ENCODE measurements around the gene WWOX. TPM values are rescaled to one million over a fixed set of nuclear protein-coding genes. Genes with fewer than 3 reads are reported as not detected.

The WWOX gene
- total and polyA plus RNA-seq, 2 of the 4 experiments (the other 2 are of a cell fraction), result 2.7 to 5.4 TPM

DNA sequence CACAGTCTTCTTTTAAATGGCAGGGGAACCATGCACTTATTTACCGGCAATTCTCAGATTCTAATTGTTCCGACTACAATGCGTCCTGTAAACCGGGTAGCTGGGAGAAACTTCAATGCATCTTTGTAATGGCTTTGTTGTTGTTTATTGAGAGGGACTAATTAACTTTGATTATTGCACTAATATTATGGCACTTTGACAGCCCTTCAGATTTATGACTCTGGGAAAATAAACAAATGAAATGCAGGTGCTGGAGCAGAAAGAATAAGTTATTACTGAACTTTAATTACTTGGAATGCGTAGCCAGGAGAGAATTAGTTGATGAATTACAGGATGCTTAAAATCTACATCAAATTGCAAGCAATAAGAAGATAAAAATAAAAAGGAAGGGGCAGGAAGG lies 77.0 kb downstream of the WWOX start:
- H3K9ac ChIP-seq (ENCODE audit: low read depth, low read length), result no peak overlapping the region
- H3K4ac ChIP-seq (ENCODE audit: low read depth, low read length), result no peak overlapping the region
- no peak for DNase-seq
- WGBS, 2 experiments (ENCODE audit: extremely low coverage in 2 of 2, insufficient read length in 1 of 2), result no CpG with 5 or more reads among the region's 5 CpGs
- no peak overlapping the region for H2BK20ac ChIP-seq (ENCODE audit: low read depth, low read length)
- H3K27ac ChIP-seq (ENCODE audit: insufficient read depth, low read length), result no peak overlapping the region
- no peak overlapping the region for H2AK5ac ChIP-seq (ENCODE audit: low read depth, low read length)
- no peak overlapping the region for H2BK5ac ChIP-seq (ENCODE audit: low read depth, low read length, poor library complexity, severe bottlenecking)
- H3K56ac ChIP-seq (ENCODE audit: extremely low read depth, insufficient read depth, low read length), result no peak overlapping the region
- intact Hi-C loops (cut with micrococcal nuclease), result no loop called here
- no peak for ATAC-seq (ENCODE audit: low read depth)
- no peak overlapping the region for H2BK120ac ChIP-seq (ENCODE audit: low read depth, low read length)
- in situ Hi-C loops (cut with MboI; ENCODE audit: low sequenced_read_pairs), result no loop called here
- no peak overlapping the region for H3K23ac ChIP-seq (ENCODE audit: low read depth, low read length)
- peaks cover 4% of the 10 kb centered on the region; the same call in 1 of the 2 replicates for H3K9me3 ChIP-seq (ENCODE audit: control insufficient read depth, insufficient read depth, low read length)
- peaks cover 2% of the 10 kb centered on the region; the same call in 1 of the 2 replicates for H3K4me1 ChIP-seq (ENCODE audit: control insufficient read depth, insufficient read depth, low read length)
- H4K5ac ChIP-seq (ENCODE audit: low read depth, low read length), result no peak overlapping the region
- no peak overlapping the region for H3K4me3 ChIP-seq (ENCODE audit: insufficient read depth, low read depth, low read length)
- no peaks in the 10 kb centered on the region for H4K20me1 ChIP-seq (ENCODE audit: insufficient read depth, low read length)
- no peaks in the 10 kb centered on the region for H3K79me1 ChIP-seq (ENCODE audit: low read depth in 1 of 2, low read length in 2 of 2)
- H3K14ac ChIP-seq (replicated peaks; ENCODE audit: low read depth, low read length), result no peak overlapping the region
- H2AFZ ChIP-seq (replicated peaks; ENCODE audit: low read length, poor library complexity), result no peak overlapping the region
- no peak overlapping the region for H4K91ac ChIP-seq (ENCODE audit: insufficient read depth, low read depth, low read length)
- H3K36me3 ChIP-seq (ENCODE audit: control insufficient read depth, insufficient read depth, low read length), result no peaks in the 10 kb centered on the region
- H2AK9ac ChIP-seq (replicated peaks; ENCODE audit: low read depth, low read length, poor library complexity), result no peak overlapping the region
- H3K27me3 ChIP-seq (ENCODE audit: control insufficient read depth, insufficient read depth, low read length), result no peaks in the 10 kb centered on the region; the same call in 1 of the 2 replicates
- TF ChIP-seq RCOR1 (IDR thresholded peaks at IDR 0.05; ENCODE audit: insufficient replicate concordance, low read length), result no peak
- TF ChIP-seq CHD1 (IDR thresholded peaks at IDR 0.05; ENCODE audit: low read depth, low read length), result no peak
- TF ChIP-seq NFE2L2 (IDR thresholded peaks at IDR 0.05; ENCODE audit: low read depth, low read length), result no peak
- TF ChIP-seq, protein P1, sequence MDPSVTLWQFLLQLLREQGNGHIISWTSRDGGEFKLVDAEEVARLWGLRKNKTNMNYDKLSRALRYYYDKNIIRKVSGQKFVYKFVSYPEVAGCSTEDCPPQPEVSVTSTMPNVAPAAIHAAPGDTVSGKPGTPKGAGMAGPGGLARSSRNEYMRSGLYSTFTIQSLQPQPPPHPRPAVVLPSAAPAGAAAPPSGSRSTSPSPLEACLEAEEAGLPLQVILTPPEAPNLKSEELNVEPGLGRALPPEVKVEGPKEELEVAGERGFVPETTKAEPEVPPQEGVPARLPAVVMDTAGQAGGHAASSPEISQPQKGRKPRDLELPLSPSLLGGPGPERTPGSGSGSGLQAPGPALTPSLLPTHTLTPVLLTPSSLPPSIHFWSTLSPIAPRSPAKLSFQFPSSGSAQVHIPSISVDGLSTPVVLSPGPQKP (IDR thresholded peaks at IDR 0.05; ENCODE audit: borderline replicate concordance, low read depth, low read length), result no peak
- no peak for TF ChIP-seq RFX5 (IDR thresholded peaks at IDR 0.05; ENCODE audit: low read depth, low read length)
- TF ChIP-seq SMC3 (IDR thresholded peaks at IDR 0.05; ENCODE audit: low read depth, low read length), result no peak
- no peak for TF ChIP-seq MAZ (IDR thresholded peaks at IDR 0.05; ENCODE audit: borderline replicate concordance, low read depth, low read length)
- TF ChIP-seq BHLHE40 (IDR thresholded peaks at IDR 0.05; ENCODE audit: low read depth, low read length), result no peak
- TF ChIP-seq, protein P2, sequence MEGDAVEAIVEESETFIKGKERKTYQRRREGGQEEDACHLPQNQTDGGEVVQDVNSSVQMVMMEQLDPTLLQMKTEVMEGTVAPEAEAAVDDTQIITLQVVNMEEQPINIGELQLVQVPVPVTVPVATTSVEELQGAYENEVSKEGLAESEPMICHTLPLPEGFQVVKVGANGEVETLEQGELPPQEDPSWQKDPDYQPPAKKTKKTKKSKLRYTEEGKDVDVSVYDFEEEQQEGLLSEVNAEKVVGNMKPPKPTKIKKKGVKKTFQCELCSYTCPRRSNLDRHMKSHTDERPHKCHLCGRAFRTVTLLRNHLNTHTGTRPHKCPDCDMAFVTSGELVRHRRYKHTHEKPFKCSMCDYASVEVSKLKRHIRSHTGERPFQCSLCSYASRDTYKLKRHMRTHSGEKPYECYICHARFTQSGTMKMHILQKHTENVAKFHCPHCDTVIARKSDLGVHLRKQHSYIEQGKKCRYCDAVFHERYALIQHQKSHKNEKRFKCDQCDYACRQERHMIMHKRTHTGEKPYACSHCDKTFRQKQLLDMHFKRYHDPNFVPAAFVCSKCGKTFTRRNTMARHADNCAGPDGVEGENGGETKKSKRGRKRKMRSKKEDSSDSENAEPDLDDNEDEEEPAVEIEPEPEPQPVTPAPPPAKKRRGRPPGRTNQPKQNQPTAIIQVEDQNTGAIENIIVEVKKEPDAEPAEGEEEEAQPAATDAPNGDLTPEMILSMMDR (conservative IDR thresholded peaks at IDR 0.05; ENCODE audit: low read depth, low read length), result no peak
- TF ChIP-seq POLR2A (IDR thresholded peaks at IDR 0.05; ENCODE audit: low read depth, low read length), result no peak
- no peak for TF ChIP-seq RAD21 (IDR thresholded peaks at IDR 0.05; ENCODE audit: low read length)
- no peak for TF ChIP-seq FOS (IDR thresholded peaks at IDR 0.05; ENCODE audit: low read depth, low read length)
- TF ChIP-seq CEBPB (IDR thresholded peaks at IDR 0.05; ENCODE audit: low read depth, low read length), result no peak
- TF ChIP-seq MXI1 (IDR thresholded peaks at IDR 0.05; ENCODE audit: borderline replicate concordance, low read depth, low read length), result no peak
- no peak for TF ChIP-seq MAFK (IDR thresholded peaks at IDR 0.05; ENCODE audit: low read depth, low read length)
- TF ChIP-seq, protein P3, sequence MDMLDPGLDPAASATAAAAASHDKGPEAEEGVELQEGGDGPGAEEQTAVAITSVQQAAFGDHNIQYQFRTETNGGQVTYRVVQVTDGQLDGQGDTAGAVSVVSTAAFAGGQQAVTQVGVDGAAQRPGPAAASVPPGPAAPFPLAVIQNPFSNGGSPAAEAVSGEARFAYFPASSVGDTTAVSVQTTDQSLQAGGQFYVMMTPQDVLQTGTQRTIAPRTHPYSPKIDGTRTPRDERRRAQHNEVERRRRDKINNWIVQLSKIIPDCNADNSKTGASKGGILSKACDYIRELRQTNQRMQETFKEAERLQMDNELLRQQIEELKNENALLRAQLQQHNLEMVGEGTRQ (IDR thresholded peaks at IDR 0.05; ENCODE audit: low read depth, low read length), result no peak
- CTCF ChIA-PET, result interaction anchor here (0.6 kb wide), 1 partner anchor 688 kb away, joined by 3 read pairs; no protein-coding TSS in a partner anchor
- no peak overlapping the region for H3K4me2 ChIP-seq (ENCODE audit: low read depth, low read length)
- H4K8ac ChIP-seq (ENCODE audit: low read depth in 2 of 2, low read length in 2 of 2), result no peak overlapping the region
- H3K18ac ChIP-seq (ENCODE audit: low read depth, low read length), result no peak overlapping the region
- BruUV-seq (replicated peaks), result no TSS peak
- no peaks in the 10 kb centered on the region for H3K9me1 ChIP-seq (ENCODE audit: insufficient read depth, low read length)
- dilution Hi-C loops (cut with HindIII; ENCODE audit: low sequenced_read_pairs, unreplicated experiment), result no loop called here
- no peak overlapping the region for H2BK15ac ChIP-seq (ENCODE audit: low read depth, low read length)
- POLR2A ChIA-PET (ENCODE audit: unreplicated experiment), result no interaction called here
